Activated CD4-positive, alpha-beta T cell treated with anti-CD3 and anti-CD28 coated beads, Interleukin-2, amount 10 ng/mL, durations not matched to agents 7 days and 5 days (primary cell): ENCODE measurements around the gene MUSTN1. TPM values are rescaled to one million over a fixed set of nuclear protein-coding genes. Genes with fewer than 3 reads are reported as not detected.

Source experiments
- CTCF ChIA-PET: fragments of 350-600 bp; sonication (Branson Sonifier 250); formaldehyde crosslinking; loops from one replicate; lab custom pipeline; 2021; ENCODE audit warnings: antibody characterized with exemption; lab: Charles Lee
- POLR2A ChIA-PET: fragments of 350-600 bp; sonication (Branson Sonifier 250); formaldehyde crosslinking; loops from one replicate; lab custom pipeline; 2021; ENCODE audit warnings: antibody characterized with exemption; lab: Charles Lee
- DNase-seq: peaks from one replicate; pipeline ENCODE4 v3.0.0-alpha.2; 2020
- H3K27ac Mint-ChIP-seq: one replicate; pipeline ENCODE4 v1.8.0; 2021; ENCODE audit warnings: mild to moderate bottlenecking, moderate library complexity, mixed read lengths
- H3K27me3 Mint-ChIP-seq: one replicate; pipeline ENCODE4 v1.8.0; 2021; ENCODE audit warnings: mixed read lengths
- H3K36me3 Mint-ChIP-seq: one replicate; pipeline ENCODE4 v1.8.0; 2021; ENCODE audit warnings: low read depth, mixed read lengths
- H3K4me1 Mint-ChIP-seq: one replicate; pipeline ENCODE4 v1.8.0; 2021; ENCODE audit warnings: mixed read lengths
- H3K4me3 Mint-ChIP-seq: one replicate; pipeline ENCODE4 v1.8.0; 2021; ENCODE audit warnings: mild to moderate bottlenecking, moderate library complexity, mixed read lengths
- H3K9me3 Mint-ChIP-seq: one replicate; pipeline ENCODE4 v1.8.0; 2021; ENCODE audit warnings: mixed read lengths
- total RNA-seq, 2 experiments: library from RNA; stranded (reverse); gene quantifications; one replicate each; pipeline ENCODE4 v1.2.3, GENCODE V29; 2021

The MUSTN1 gene
- total RNA-seq, 2 experiments from 2014 or later = 2.8 TPM; not detected in 1

DNA sequence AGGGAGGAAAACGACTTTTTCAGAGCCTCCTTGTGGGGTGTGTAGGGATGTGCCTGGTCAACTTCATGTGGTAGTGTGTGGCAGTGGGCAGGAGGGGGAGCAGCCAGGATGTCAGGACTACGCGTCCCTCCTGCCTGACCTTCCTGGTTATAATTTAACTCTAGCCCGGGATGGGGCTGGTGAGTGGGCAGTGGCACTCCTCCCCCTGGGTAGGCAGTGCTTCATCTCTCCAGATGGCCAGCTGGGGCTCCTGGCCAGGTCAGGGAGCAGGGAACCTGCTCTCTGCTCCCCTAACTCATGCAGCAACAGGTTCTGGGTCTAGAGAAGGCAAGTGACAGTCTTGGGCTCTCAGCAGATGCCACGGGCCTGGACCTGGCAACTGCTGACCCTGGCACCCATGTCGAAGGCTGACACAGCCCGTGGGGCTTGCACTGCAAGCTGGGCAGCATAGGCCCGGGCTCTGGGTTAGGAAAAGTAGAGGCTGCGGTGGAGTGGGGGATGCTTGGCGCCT is 6.9 kb downstream of the MUSTN1 start:
- Mint-ChIP-seq H3K4me3 (no peak overlapping the region), H3K9me3 (no peaks in the 10 kb centered on the region), H3K36me3 (no peaks in the 10 kb centered on the region), H3K27ac (no peak overlapping the region), H3K27me3 (no peaks in the 10 kb centered on the region), H3K4me1 (peaks cover 4% of the 10 kb centered on the region)
- ChIA-PET CTCF (no interaction called here), POLR2A (no interaction called here)
- DNase-seq = no peak

DNA sequence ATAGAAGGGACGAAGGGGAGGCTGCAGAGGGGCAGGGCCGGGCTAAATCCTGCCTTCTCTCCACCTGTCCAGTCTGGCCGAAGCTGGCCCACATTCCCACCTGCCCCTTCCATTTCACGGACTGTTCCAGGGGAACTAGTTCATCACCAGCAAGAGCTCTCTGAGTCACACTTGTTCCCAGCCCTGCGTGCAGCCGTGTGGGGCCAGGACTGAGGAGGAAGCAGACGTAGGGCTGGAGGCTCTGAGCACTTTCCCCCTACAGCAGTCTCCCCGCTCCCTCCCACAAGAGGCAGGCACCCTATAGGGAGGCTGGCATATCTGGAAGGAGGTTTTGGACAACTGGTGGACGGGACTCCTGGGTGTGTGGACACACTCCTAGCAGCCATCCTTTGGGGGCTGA is 7.4 kb downstream of the MUSTN1 start:
- H3K9me3 Mint-ChIP-seq = no peaks in the 10 kb centered on the region
- H3K4me3 Mint-ChIP-seq = no peak overlapping the region
- CTCF ChIA-PET = no interaction called here
- POLR2A ChIA-PET = no interaction called here
- no peaks in the 10 kb centered on the region for H3K36me3 Mint-ChIP-seq
- no peak overlapping the region for H3K27ac Mint-ChIP-seq
- H3K4me1 Mint-ChIP-seq = peaks cover 4% of the 10 kb centered on the region
- no peak for DNase-seq
- no peaks in the 10 kb centered on the region for H3K27me3 Mint-ChIP-seq

DNA sequence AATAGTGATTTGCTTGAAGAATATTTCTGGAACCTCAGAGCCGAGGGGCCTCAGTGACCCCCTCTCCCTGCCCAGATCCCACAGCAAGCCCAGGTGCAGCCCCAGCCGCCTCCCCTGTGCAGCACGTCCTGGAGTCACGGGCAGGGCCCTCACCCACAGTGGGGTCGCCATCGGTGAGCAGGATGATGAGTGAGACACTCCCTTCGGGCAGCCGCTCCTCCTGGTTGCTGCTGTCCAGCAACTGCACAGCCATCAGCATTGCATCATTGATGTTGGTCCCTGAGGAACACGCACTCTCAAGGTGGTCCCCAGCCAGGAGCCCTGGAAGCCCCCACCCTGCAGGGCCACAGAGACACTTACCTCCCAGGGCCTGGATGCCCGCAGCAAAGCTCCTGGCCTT is 10.8 kb downstream of the MUSTN1 start:
- DNase-seq = no peak
- Mint-ChIP-seq H3K27ac (no peak overlapping the region), H3K4me3 (no peak overlapping the region), H3K4me1 (no peaks in the 10 kb centered on the region), H3K9me3 (no peaks in the 10 kb centered on the region), H3K36me3 (no peaks in the 10 kb centered on the region), H3K27me3 (no peaks in the 10 kb centered on the region)
- CTCF ChIA-PET = interaction anchor here (1.0 to 1.5 kb wide), 2 partner anchors 10 to 19 kb away, joined by 3 to 5 read pairs; no protein-coding TSS in a partner anchor
- POLR2A ChIA-PET = no interaction called here

DNA sequence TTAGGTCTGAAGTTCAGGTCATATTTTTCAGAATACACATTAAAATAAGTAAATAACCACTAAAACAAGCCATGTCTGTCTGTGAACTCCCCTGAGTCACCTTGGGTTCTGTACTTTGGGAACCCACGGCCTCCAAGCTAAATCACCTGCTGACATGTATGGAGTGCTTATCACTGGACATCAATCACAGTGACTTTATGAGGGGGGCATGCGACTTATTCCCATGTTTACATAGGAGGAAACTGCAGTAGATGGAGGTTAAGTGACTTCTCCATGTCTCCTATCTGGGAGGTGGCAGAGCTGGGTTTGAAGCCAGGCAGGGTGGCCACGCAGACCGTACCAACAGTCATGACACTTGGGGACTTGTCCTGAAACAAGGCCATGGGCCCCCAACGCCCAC is 12.5 kb downstream of the MUSTN1 start:
- Mint-ChIP-seq H3K4me3 (no peak overlapping the region), H3K27me3 (no peaks in the 10 kb centered on the region), H3K4me1 (no peaks in the 10 kb centered on the region), H3K27ac (no peak overlapping the region), H3K9me3 (no peaks in the 10 kb centered on the region), H3K36me3 (no peaks in the 10 kb centered on the region)
- CTCF ChIA-PET = interaction anchor here (1.2 to 1.5 kb wide), 2 partner anchors 17 to 43 kb away, joined by 3 to 5 read pairs; no protein-coding TSS in a partner anchor
- POLR2A ChIA-PET = no interaction called here
- DNase-seq = no peak

DNA sequence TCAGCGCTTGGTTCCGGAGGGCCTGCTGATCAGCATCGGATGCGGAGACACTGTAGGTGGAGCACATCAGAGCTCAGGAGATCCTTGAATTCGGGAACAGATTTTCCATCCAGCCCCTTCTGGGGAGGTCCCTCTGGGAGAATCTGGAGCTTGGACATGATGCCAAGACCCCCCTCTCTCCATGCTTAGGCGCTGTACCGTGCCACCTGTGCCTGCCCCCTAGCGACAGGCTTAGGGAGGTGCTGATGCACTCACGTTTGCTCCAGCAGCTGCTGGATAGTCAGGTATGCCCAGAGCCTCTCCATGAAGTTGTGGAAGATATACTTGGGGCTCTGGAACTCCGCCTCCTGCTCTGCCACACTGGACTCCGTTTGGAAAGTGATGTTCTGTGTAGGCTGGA is 14.1 kb downstream of the MUSTN1 start:
- ChIA-PET POLR2A (no interaction called here), CTCF (interaction anchor here (0.5 to 1.7 kb wide), 6 partner anchors 8 to 408 kb away, joined by 3 to 7 read pairs (median 4); no protein-coding TSS in a partner anchor)
- no peak overlapping the region for H3K27ac Mint-ChIP-seq
- no peak overlapping the region for H3K4me3 Mint-ChIP-seq
- no peaks in the 10 kb centered on the region for H3K36me3 Mint-ChIP-seq
- H3K9me3 Mint-ChIP-seq = no peaks in the 10 kb centered on the region
- H3K27me3 Mint-ChIP-seq = no peaks in the 10 kb centered on the region
- peak; percentile 34 for DNase-seq
- H3K4me1 Mint-ChIP-seq = no peaks in the 10 kb centered on the region

DNA sequence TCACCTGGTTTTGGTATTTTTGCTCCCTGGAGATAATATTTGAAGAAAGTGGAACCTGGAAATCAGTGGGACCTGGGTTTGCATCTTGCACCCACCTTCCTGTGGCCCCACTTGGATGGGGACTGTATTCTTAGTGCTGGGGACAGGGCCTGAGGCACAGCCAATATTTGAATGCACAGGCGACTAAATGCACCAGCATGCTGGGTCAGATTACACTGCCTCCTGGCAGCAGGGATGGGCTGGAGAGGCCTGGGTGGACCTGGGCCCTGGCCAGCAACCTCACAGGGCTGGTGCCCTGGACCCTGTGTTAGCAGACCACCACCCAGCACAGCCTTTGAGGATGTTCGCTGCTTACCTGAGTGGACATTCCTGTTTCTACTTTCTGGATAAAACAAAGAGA is 14.9 kb downstream of the MUSTN1 start:
- no peaks in the 10 kb centered on the region for H3K27me3 Mint-ChIP-seq

DNA sequence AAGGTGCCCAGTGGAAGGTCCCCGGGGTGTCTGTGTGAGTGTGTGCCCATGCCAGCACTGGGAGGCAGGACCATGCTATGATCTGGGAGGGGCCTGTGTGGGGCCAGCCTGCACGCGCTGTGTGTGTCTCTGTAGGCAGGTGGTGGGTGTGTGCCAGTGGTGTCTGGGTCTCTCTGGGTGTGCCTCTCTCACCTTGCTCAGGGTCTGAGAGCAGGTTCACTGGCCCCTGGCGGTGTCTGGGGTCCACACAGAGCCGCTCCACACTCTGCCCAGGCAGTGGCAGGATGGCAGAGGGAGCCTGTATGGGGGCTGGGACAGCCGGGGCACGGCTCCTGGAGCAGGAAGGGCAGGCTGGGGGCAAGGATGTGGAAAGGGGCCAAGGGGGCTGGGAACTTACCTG is 17.0 kb downstream of the MUSTN1 start:
- POLR2A ChIA-PET = no interaction called here
- CTCF ChIA-PET = interaction anchor here (1.4 kb wide), 1 partner anchor 8 kb away, joined by 3 read pairs; no protein-coding TSS in a partner anchor
- no peak for DNase-seq
- Mint-ChIP-seq H3K27ac (no peak overlapping the region), H3K9me3 (no peaks in the 10 kb centered on the region), H3K4me1 (no peaks in the 10 kb centered on the region), H3K27me3 (no peaks in the 10 kb centered on the region), H3K4me3 (no peak overlapping the region), H3K36me3 (no peaks in the 10 kb centered on the region)

More for the DNA sequence above, 14.9 kb downstream of the MUSTN1 start:
- DNase-seq = no peak
- Mint-ChIP-seq H3K4me1 (no peaks in the 10 kb centered on the region), H3K4me3 (no peak overlapping the region), H3K27ac (no peak overlapping the region), H3K36me3 (no peaks in the 10 kb centered on the region), H3K9me3 (no peaks in the 10 kb centered on the region)
- POLR2A ChIA-PET = no interaction called here
- CTCF ChIA-PET = interaction anchor here (1.4 kb wide), 1 partner anchor 8 kb away, joined by 7 read pairs; no protein-coding TSS in a partner anchor

DNA sequence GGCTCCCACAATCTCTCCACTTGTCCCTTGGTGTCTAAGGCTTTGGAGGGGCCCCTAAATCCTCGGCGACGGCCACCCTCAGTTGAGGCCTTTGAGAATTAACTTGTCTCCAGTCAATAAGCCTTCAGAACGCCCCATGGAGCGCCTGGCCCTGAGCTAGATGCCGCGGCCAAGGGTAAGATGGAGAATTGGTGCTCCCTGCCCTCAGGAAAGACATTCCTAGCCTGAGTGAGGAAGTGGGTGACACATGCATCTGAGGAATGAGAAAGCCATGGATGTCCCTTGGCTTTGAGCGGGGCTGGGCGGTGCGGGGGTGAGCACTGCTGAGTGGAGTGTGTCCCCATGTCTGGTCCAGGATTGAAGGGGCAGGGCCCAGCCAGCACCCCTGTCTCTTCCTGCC is 17.6 kb downstream of the MUSTN1 start:
- Mint-ChIP-seq H3K9me3 (no peaks in the 10 kb centered on the region), H3K4me3 (no peak overlapping the region), H3K4me1 (no peaks in the 10 kb centered on the region), H3K27ac (no peak overlapping the region), H3K36me3 (no peaks in the 10 kb centered on the region), H3K27me3 (no peaks in the 10 kb centered on the region)
- no peak for DNase-seq
- ChIA-PET CTCF (interaction anchor here (1.4 kb wide), 1 partner anchor 9 kb away, joined by 3 read pairs; no protein-coding TSS in a partner anchor), POLR2A (no interaction called here)

DNA sequence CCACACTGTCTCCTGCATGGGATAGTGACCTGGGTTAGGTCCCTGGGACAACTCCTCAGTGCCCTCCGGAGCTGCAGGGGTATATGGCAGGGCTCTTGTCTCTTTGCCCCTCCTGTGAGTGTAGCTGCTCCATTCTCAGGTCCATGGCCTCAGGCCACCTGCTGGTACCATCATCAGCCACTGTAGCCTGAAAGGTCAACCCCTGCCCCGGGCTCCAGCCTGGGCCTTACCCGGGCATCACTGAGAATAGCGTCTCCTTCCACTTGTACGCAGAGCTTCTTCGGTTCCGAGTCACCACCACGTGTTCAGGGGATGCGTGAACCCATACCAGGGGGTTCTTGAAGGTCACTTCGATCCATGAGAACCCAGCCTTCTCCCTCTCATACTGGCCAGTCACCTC is 18.2 kb downstream of the MUSTN1 start:
- H3K9me3 Mint-ChIP-seq = no peaks in the 10 kb centered on the region
- CTCF ChIA-PET = interaction anchor here (1.4 to 1.8 kb wide), 2 partner anchors 9 to 25 kb away, joined by 3 to 4 read pairs; no protein-coding TSS in a partner anchor

DNA sequence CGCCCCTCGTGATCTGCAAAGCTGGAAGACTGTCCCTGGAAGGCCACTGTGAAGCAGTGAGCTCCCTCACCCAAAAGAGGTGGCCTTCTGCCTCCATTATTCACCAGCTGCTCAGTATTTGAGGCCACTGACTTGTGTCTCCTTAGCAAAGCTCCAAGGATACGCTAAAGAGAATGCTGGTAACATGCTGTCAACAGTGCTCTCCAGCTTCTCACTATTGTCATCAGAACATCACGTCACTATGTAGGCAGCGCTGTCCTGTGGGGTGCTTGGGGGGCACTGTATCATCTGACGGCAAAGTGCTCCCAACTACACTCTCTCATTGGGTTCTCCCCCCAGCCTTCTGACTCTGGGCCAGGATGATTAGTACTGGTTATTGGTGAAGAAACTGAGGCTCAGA is 18.6 kb downstream of the MUSTN1 start:
- no peaks in the 10 kb centered on the region for H3K27me3 Mint-ChIP-seq
- no peaks in the 10 kb centered on the region for H3K36me3 Mint-ChIP-seq
- ChIA-PET POLR2A (no interaction called here), CTCF (interaction anchor here (1.4 to 1.8 kb wide), 2 partner anchors 10 to 25 kb away, joined by 3 to 4 read pairs; no protein-coding TSS in a partner anchor)
- no peak overlapping the region for H3K27ac Mint-ChIP-seq
- H3K4me1 Mint-ChIP-seq = no peaks in the 10 kb centered on the region
- no peak overlapping the region for H3K4me3 Mint-ChIP-seq
- no peaks in the 10 kb centered on the region for H3K9me3 Mint-ChIP-seq
- DNase-seq = no peak

More for the DNA sequence above, 18.2 kb downstream of the MUSTN1 start:
- no peaks in the 10 kb centered on the region for H3K36me3 Mint-ChIP-seq
- H3K4me3 Mint-ChIP-seq = no peak overlapping the region
- H3K27ac Mint-ChIP-seq = no peak overlapping the region
- POLR2A ChIA-PET = no interaction called here
- H3K27me3 Mint-ChIP-seq = no peaks in the 10 kb centered on the region
- DNase-seq = no peak
- H3K4me1 Mint-ChIP-seq = no peaks in the 10 kb centered on the region

DNA sequence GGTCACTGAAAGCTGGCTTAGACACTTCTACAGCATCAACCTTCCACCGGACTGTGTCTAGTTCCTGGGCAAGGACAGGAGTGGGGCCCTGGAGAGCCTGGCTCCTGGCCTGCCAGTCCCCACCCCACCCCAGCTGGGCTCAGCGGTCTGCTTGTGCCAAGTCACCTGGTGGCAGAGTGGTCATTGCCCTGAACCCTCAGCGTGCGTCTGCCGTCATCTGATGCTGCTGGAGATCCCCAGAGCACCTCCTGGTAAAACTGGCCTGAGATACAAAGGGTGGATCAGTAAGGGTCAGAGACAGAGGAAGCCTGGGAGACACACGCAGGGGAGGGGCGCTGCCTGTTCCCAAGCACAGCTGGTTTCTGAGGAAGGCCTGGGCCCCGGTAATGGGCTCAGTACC is 21.0 kb downstream of the MUSTN1 start:
- ChIA-PET POLR2A (no interaction called here), CTCF (interaction anchor here (0.6 kb wide), 2 partner anchors 41 to 172 kb away, joined by 4 to 5 read pairs; no protein-coding TSS in a partner anchor)
- H3K4me1 Mint-ChIP-seq = peaks cover 8% of the 10 kb centered on the region
- H3K9me3 Mint-ChIP-seq = no peaks in the 10 kb centered on the region
- H3K27me3 Mint-ChIP-seq = no peaks in the 10 kb centered on the region
- no peaks in the 10 kb centered on the region for H3K36me3 Mint-ChIP-seq
- H3K27ac Mint-ChIP-seq = no peak overlapping the region
- no peak for DNase-seq
- H3K4me3 Mint-ChIP-seq = no peak overlapping the region

DNA sequence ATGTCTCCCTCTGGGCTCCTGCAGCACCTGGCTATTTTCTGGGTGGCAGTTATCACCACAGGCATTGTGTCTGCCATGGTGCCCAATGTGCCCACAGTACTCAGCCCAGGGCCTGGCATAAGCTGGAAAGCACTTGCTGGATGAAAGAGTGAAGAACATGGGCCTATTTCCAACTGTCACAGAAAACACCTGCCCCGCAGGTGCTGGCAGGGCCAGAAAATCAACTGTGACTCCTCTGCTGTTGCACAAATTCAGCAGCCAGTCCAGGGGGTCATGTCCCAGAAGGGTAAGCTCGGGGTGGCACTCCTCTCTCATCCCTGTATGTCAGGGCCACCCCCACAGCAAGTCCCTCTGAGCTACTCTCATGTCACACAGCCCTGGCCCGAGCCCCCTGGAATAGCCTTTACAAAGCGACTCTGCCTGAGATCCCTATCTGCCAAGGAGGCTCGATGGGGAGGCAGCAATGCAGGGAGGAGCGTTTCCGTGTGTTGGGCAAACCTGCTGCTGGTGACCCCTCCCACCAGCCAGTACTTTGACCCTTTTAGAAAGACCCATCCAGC is 23.3 kb downstream of the MUSTN1 start:
- Mint-ChIP-seq H3K27me3 (no peaks in the 10 kb centered on the region), H3K4me3 (no peak overlapping the region), H3K36me3 (no peaks in the 10 kb centered on the region), H3K9me3 (no peaks in the 10 kb centered on the region), H3K4me1 (peaks cover 8% of the 10 kb centered on the region), H3K27ac (no peak overlapping the region)
- ChIA-PET POLR2A (no interaction called here), CTCF (interaction anchor here (1.7 kb wide), 1 partner anchor 9 kb away, joined by 7 read pairs; no protein-coding TSS in a partner anchor)
- no peak for DNase-seq

DNA sequence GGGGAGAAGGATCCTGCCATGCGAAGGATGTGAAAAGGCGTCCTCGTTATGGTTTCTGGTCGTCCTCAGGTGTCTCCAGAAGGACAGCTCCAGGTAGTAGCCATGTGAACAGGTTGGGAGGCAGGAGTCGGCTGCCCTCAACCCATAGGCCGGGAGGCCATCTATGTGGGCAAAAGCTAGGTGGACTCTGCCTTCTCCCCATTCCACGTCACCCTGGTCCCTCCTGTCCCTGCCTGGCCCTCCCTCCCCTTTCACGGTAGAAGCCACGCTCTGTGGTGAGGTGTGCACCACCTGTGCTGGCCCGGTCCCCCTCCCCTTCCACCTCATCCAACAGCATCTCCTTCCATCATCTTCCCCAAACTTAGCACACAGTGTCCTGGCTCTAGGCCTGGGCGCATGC is 23.9 kb downstream of the MUSTN1 start:
- CTCF ChIA-PET = interaction anchor here (1.7 kb wide), 1 partner anchor 10 kb away, joined by 7 read pairs; no protein-coding TSS in a partner anchor
- H3K4me1 Mint-ChIP-seq = peaks cover 8% of the 10 kb centered on the region
- DNase-seq = no peak
- no peak overlapping the region for H3K4me3 Mint-ChIP-seq
- no peaks in the 10 kb centered on the region for H3K27me3 Mint-ChIP-seq
- no peaks in the 10 kb centered on the region for H3K9me3 Mint-ChIP-seq
- H3K36me3 Mint-ChIP-seq = no peaks in the 10 kb centered on the region
- no peak overlapping the region for H3K27ac Mint-ChIP-seq
- POLR2A ChIA-PET = no interaction called here
